HEK293 (cell line): Measurements from ENCODE around the gene EVI5L.

Experiments
- CTCF ChIA-PET: fragments of 350-600 bp; formaldehyde crosslinking; extraction: SDS; loops from one replicate; lab custom pipeline; 2021; ENCODE audit warnings: antibody characterized with exemption; lab: Yijun Ruan, JAX
- POLR2A ChIA-PET: fragments of 300-600 bp; formaldehyde crosslinking; extraction: SDS; loops from one replicate; lab custom pipeline; 2020; ENCODE audit warnings: antibody characterized with exemption, inconsistent platforms; lab: Yijun Ruan, JAX
- H3K27ac ChIP-seq: fragments of 200-500 bp; sonication (Bioruptor generic); 2 replicates; pipeline ENCODE4 v1.5.1; 2014; ENCODE audit warnings: low read depth, low read length, control low read depth, inconsistent platforms; ENCODE audit errors: extremely low read depth
- H3K36me3 ChIP-seq, 2 experiments: fragments of 200-500 bp in 1 of 2; sonication (Bioruptor generic) in 1 of 2; 1 replicate in 1 of 2; 2 replicates in 1 of 2; pipeline ENCODE4 v1.5.1; 2014 to 2017; ENCODE audit warnings: inconsistent platforms in 2 of 2, low read length in 2 of 2; ENCODE audit not compliant: control insufficient read depth in 2 of 2, insufficient read depth in 1 of 2
- H3K4me1 ChIP-seq: fragments of 200-500 bp; sonication (Bioruptor generic); 2 replicates; pipeline ENCODE4 v1.5.1; 2014; ENCODE audit warnings: mild to moderate bottlenecking, low read length, inconsistent platforms; ENCODE audit not compliant: control insufficient read depth, insufficient read depth
- H3K4me3 ChIP-seq: 2 replicates; pipeline ENCODE4 v1.5.1; 2011; ENCODE audit warnings: low read depth, mild to moderate bottlenecking, control low read depth, low read length, moderate library complexity
- H3K9me3 ChIP-seq: fragments of 200-500 bp; sonication (Bioruptor generic); 2 replicates; pipeline ENCODE4 v1.5.1; 2014; ENCODE audit warnings: low read depth, low read length, inconsistent platforms; ENCODE audit not compliant: control insufficient read depth, insufficient read depth
- EGR2 ChIP-seq: fragments of 450-650 bp; formaldehyde crosslinking; IDR thresholded peaks from 2 replicates; pipeline ENCODE4 v1.5.1; 2016; ENCODE audit warnings: low read depth, missing biosample characterization, missing genetic modification characterization
- GLIS1 ChIP-seq: fragments of 450-650 bp; formaldehyde crosslinking; IDR thresholded peaks from 2 replicates; pipeline ENCODE4 v1.5.1; 2016; ENCODE audit warnings: missing biosample characterization, missing genetic modification characterization
- GLIS2 ChIP-seq: fragments of 450-650 bp; formaldehyde crosslinking; IDR thresholded peaks from 2 replicates; pipeline ENCODE4 v1.5.1; 2016; ENCODE audit warnings: missing biosample characterization, missing genetic modification characterization
- HIC1 ChIP-seq: fragments of 450-650 bp; formaldehyde crosslinking; IDR thresholded peaks from 2 replicates; pipeline ENCODE4 v1.5.1; 2016; ENCODE audit warnings: missing biosample characterization, missing genetic modification characterization
- INSM2 ChIP-seq: fragments of 450-650 bp; formaldehyde crosslinking; IDR thresholded peaks from 2 replicates; pipeline ENCODE4 v1.5.1; 2016; ENCODE audit warnings: missing biosample characterization, missing genetic modification characterization
- KLF10 ChIP-seq: fragments of 450-650 bp; IDR thresholded peaks from 2 replicates; pipeline ENCODE4 v1.5.1; 2018; ENCODE audit warnings: missing biosample characterization, mild to moderate bottlenecking, missing genetic modification characterization
- KLF16 ChIP-seq: fragments of 450-650 bp; formaldehyde crosslinking; IDR thresholded peaks from 2 replicates; pipeline ENCODE4 v1.5.1; 2017; ENCODE audit warnings: missing biosample characterization, missing genetic modification characterization
- KLF17 ChIP-seq: fragments of 450-650 bp; formaldehyde crosslinking; IDR thresholded peaks from 2 replicates; pipeline ENCODE4 v1.5.1; 2016; ENCODE audit warnings: missing biosample characterization, missing genetic modification characterization
- KLF7 ChIP-seq: fragments of 450-650 bp; formaldehyde crosslinking; IDR thresholded peaks from 2 replicates; pipeline ENCODE4 v1.5.1; 2016; ENCODE audit warnings: missing biosample characterization, missing genetic modification characterization, borderline replicate concordance
- KLF8 ChIP-seq: fragments of 450-650 bp; formaldehyde crosslinking; IDR thresholded peaks from 2 replicates; pipeline ENCODE4 v1.5.1; 2016; ENCODE audit warnings: missing biosample characterization, missing genetic modification characterization
- PATZ1 ChIP-seq: fragments of 450-650 bp; formaldehyde crosslinking; IDR thresholded peaks from 2 replicates; pipeline ENCODE4 v1.5.1; 2016; ENCODE audit warnings: missing biosample characterization, missing genetic modification characterization
- SCRT1 ChIP-seq: fragments of 450-650 bp; formaldehyde crosslinking; IDR thresholded peaks from 2 replicates; pipeline ENCODE4 v1.5.1; 2016; ENCODE audit warnings: missing biosample characterization, missing genetic modification characterization, borderline replicate concordance
- SP7 ChIP-seq: fragments of 450-650 bp; formaldehyde crosslinking; IDR thresholded peaks from 2 replicates; pipeline ENCODE4 v1.5.1; 2016; ENCODE audit warnings: missing biosample characterization, missing genetic modification characterization
- ZBTB17 ChIP-seq: fragments of 450-650 bp; formaldehyde crosslinking; IDR thresholded peaks from 2 replicates; pipeline ENCODE4 v1.5.1; 2016; ENCODE audit warnings: missing biosample characterization, missing genetic modification characterization
- ZBTB49 ChIP-seq: fragments of 450-650 bp; formaldehyde crosslinking; IDR thresholded peaks from 2 replicates; pipeline ENCODE4 v1.5.1; 2016; ENCODE audit warnings: missing biosample characterization, missing genetic modification characterization, low read depth
- ZBTB8A ChIP-seq: fragments of 450-650 bp; formaldehyde crosslinking; IDR thresholded peaks from 2 replicates; pipeline ENCODE4 v1.5.1; 2016; ENCODE audit warnings: missing biosample characterization, missing genetic modification characterization
- ZFHX2 ChIP-seq: fragments of 450-650 bp; formaldehyde crosslinking; conservative IDR thresholded peaks from 2 replicates; pipeline ENCODE4 v1.5.1; 2016; ENCODE audit warnings: missing biosample characterization, missing genetic modification characterization
- ZNF10 ChIP-seq: fragments of 450-650 bp; formaldehyde crosslinking; IDR thresholded peaks from 2 replicates; pipeline ENCODE4 v1.5.1; 2017; ENCODE audit warnings: missing biosample characterization, missing genetic modification characterization
- ZNF132 ChIP-seq: fragments of 450-650 bp; formaldehyde crosslinking; IDR thresholded peaks from 2 replicates; pipeline ENCODE4 v1.5.1; 2017; ENCODE audit warnings: missing biosample characterization, missing genetic modification characterization, borderline replicate concordance
- ZNF174 ChIP-seq: fragments of 450-650 bp; formaldehyde crosslinking; IDR thresholded peaks from 2 replicates; pipeline ENCODE4 v1.5.0; 2017; ENCODE audit warnings: missing biosample characterization, mild to moderate bottlenecking, missing genetic modification characterization
- ZNF223 ChIP-seq: fragments of 450-650 bp; formaldehyde crosslinking; IDR thresholded peaks from 2 replicates; pipeline ENCODE4 v1.5.1; 2016; ENCODE audit warnings: missing biosample characterization, missing genetic modification characterization
- ZNF23 ChIP-seq: fragments of 450-650 bp; formaldehyde crosslinking; IDR thresholded peaks from 2 replicates; pipeline ENCODE4 v1.5.1; 2016; ENCODE audit warnings: missing biosample characterization, missing genetic modification characterization, borderline replicate concordance
- ZNF324 ChIP-seq: fragments of 450-650 bp; formaldehyde crosslinking; IDR thresholded peaks from 2 replicates; pipeline ENCODE4 v1.5.1; 2016; ENCODE audit warnings: missing biosample characterization, missing genetic modification characterization
- ZNF48 ChIP-seq: fragments of 450-650 bp; formaldehyde crosslinking; IDR thresholded peaks from 2 replicates; pipeline ENCODE4 v1.5.1; 2016; ENCODE audit warnings: missing biosample characterization, missing genetic modification characterization
- ZNF626 ChIP-seq: fragments of 450-650 bp; sonication (Bioruptor Pico); formaldehyde crosslinking; IDR thresholded peaks from 2 replicates; pipeline ENCODE4 v1.5.1; 2018; ENCODE audit warnings: missing biosample characterization, missing genetic modification characterization, inconsistent platforms
- ZNF629 ChIP-seq: fragments of 450-650 bp; formaldehyde crosslinking; IDR thresholded peaks from 2 replicates; pipeline ENCODE4 v1.5.1; 2017; ENCODE audit warnings: missing biosample characterization, missing genetic modification characterization
- ZSCAN30 ChIP-seq: fragments of 450-650 bp; IDR thresholded peaks from 2 replicates; pipeline ENCODE4 v1.5.1; 2018; ENCODE audit warnings: missing biosample characterization, mild to moderate bottlenecking, missing genetic modification characterization, moderate library complexity

The EVI5L gene

GRCh38 chr19:7852851-7853769 is 23.1 kb downstream of the EVI5L start:
- H3K4me3 ChIP-seq = no peak overlapping the region
- peak; percentile 58; the same call in 1 of the 2 replicates for TF ChIP-seq KLF8 (tag by site-specific recombination)
- peak; percentile 94 for TF ChIP-seq SCRT1 (tag by site-specific recombination)
- TF ChIP-seq KLF17 (tag by site-specific recombination) = 0 out of 2 replicates have a peak, but pooled peaks have one; percentile 48
- TF ChIP-seq ZBTB8A = peak; percentile 55
- TF ChIP-seq KLF16 (tag by site-specific recombination) = peak; percentile 93
- TF ChIP-seq PATZ1 (tag by site-specific recombination) = peak; percentile 91
- peak; percentile 63; the same call in 1 of the 2 replicates for TF ChIP-seq KLF7 (tag by site-specific recombination)
- no peak for TF ChIP-seq ZNF223 (tag by site-specific recombination)
- peak; percentile 51 for TF ChIP-seq GLIS1 (tag by site-specific recombination)
- TF ChIP-seq ZNF23 (tag by site-specific recombination) = no peak
- TF ChIP-seq ZNF626 = no peak
- TF ChIP-seq ZNF324 (tag by site-specific recombination) = peak; percentile 51; the same call in 1 of the 2 replicates
- peak; percentile 37; the same call in 1 of the 2 replicates for TF ChIP-seq GLIS2
- no peak for TF ChIP-seq ZNF132
- TF ChIP-seq HIC1 (tag by site-specific recombination) = peak; percentile 72
- TF ChIP-seq ZBTB17 (tag by site-specific recombination) = peak; percentile 58
- no peak for TF ChIP-seq ZBTB49 (tag by site-specific recombination)
- TF ChIP-seq ZNF10 (tag by site-specific recombination) = peak; percentile 99
- TF ChIP-seq ZNF48 (tag by site-specific recombination) = no peak
- peak; percentile 57 for TF ChIP-seq SP7 (tag by site-specific recombination)
- TF ChIP-seq ZNF629 (tag by site-specific recombination) = 0 out of 2 replicates have a peak, but pooled peaks have one; percentile 33
- peak; percentile 87 for TF ChIP-seq EGR2 (tag by site-specific recombination)
- TF ChIP-seq ZSCAN30 (tag by site-specific recombination) = 0 out of 2 replicates have a peak, but pooled peaks have one; percentile 46
- no peak for TF ChIP-seq ZNF174
- TF ChIP-seq KLF10 (tag by site-specific recombination) = peak; percentile 56; the same call in 1 of the 2 replicates
- TF ChIP-seq INSM2 = peak; percentile 28; the same call in 1 of the 2 replicates
- TF ChIP-seq ZFHX2 (tag by site-specific recombination) = peak; percentile 94

More at GRCh38 chr19:7852851-7853769, 23.1 kb downstream of the EVI5L start:
- H3K36me3 ChIP-seq = no peaks in the 10 kb centered on the region
- CTCF ChIA-PET = interaction anchor here (0.5 to 3.7 kb wide), 33 partner anchors 8 to 1840 kb away, joined by 3 to 19 read pairs (median 4); partner anchors contain the start of genes MAP2K7 and TIMM44
- no peak overlapping the region for H3K27ac ChIP-seq
- no peaks in the 10 kb centered on the region for H3K9me3 ChIP-seq
- POLR2A ChIA-PET = interaction anchor here (0.7 to 1.3 kb wide), 2 partner anchors 16 to 50 kb away, joined by 3 to 6 read pairs; partner anchors contain the start of gene MAP2K7
- no peaks in the 10 kb centered on the region; the same call in 1 of the 2 replicates for H3K4me1 ChIP-seq
